ENCODE results near the gene PRPS1L1. TPM values are rescaled to one million over a fixed set of nuclear protein-coding genes. Genes with fewer than 3 reads are reported as not detected.

Gene PRPS1L1
- total and polyA plus RNA-seq, 2 of the 8 experiments (the other 6 are each of a cell fraction or from before 2014, with no cell fraction given), result not detected

- Histone ChIP-seq H4K8ac (ENCODE audit: extremely low read depth, insufficient read depth, low read length) (no peak overlapping the region), H3K4ac (replicated peaks; ENCODE audit: insufficient read length, low read depth, low read length) (no peak overlapping the region), H2BK15ac (ENCODE audit: low read length) (no peak overlapping the region), H3K27me3 (replicated peaks in 1 of 4; ENCODE audit: control insufficient read depth in 3 of 4, extremely low read depth in 1 of 4, insufficient read depth in 3 of 4, low read length in 3 of 4) (no peaks in the 10 kb centered on the region), H3K9me3 (ENCODE audit: insufficient read depth in 2 of 2, low read depth in 1 of 2, low read length in 1 of 2) (no peaks in the 10 kb centered on the region), H2AK5ac (ENCODE audit: low read depth, low read length) (no peak overlapping the region), H2BK12ac (ENCODE audit: low read depth, low read length) (no peak overlapping the region), H3K18ac (ENCODE audit: extremely low read depth, low read length) (no peak overlapping the region), H3K4me3 (ENCODE audit: extremely low read depth in 1 of 4, insufficient read depth in 2 of 4, low read depth in 3 of 4, low read length in 4 of 4) (no peak overlapping the region), H3K79me2 (ENCODE audit: control insufficient read depth in 1 of 2, insufficient read depth in 2 of 2, low read length in 2 of 2) (no peaks in the 10 kb centered on the region), H3K27ac (ENCODE audit: low read depth, low read length) (no peak overlapping the region), H3K4me2 (ENCODE audit: insufficient read depth in 1 of 2, low read depth in 2 of 2, low read length in 2 of 2) (no peak overlapping the region), H3K4me1 (replicated peaks in 1 of 4; ENCODE audit: control insufficient read depth in 3 of 4, insufficient read depth in 4 of 4, low read length in 3 of 4) (no peaks in the 10 kb centered on the region), H3K23ac (ENCODE audit: insufficient read length) (no peak overlapping the region), H3K14ac (ENCODE audit: insufficient read length) (no peak overlapping the region), H3K9ac (replicated peaks in 1 of 4; ENCODE audit: extremely low read depth in 1 of 4, low read depth in 3 of 4, low read length in 3 of 4) (no peak overlapping the region), H3K79me1 (ENCODE audit: low read depth, low read length) (no peaks in the 10 kb centered on the region), H4K91ac (replicated peaks; ENCODE audit: insufficient read length, low read length) (no peak overlapping the region), H2AFZ (ENCODE audit: low read length) (no peak overlapping the region), H3K36me3 (ENCODE audit: control insufficient read depth in 2 of 4, insufficient read depth in 4 of 4, low read length in 3 of 4) (no peaks in the 10 kb centered on the region), H2BK5ac (ENCODE audit: low read depth, low read length) (no peak overlapping the region), H4K20me1 (replicated peaks in 1 of 2; ENCODE audit: control insufficient read depth in 1 of 2, insufficient read depth in 2 of 2, low read length in 2 of 2) (no peaks in the 10 kb centered on the region), H2BK20ac (ENCODE audit: low read length) (no peak overlapping the region), H3K56ac (replicated peaks; ENCODE audit: insufficient read length, low read depth, low read length) (no peak overlapping the region), H2BK120ac (replicated peaks; ENCODE audit: low read depth, low read length) (no peak overlapping the region), H4K5ac (ENCODE audit: insufficient read length, low read depth, low read length) (no peak overlapping the region), H3K23me2 (ENCODE audit: low read depth, low read length) (no peaks in the 10 kb centered on the region)
- no peak for TF ChIP-seq TEAD4 (IDR thresholded peaks at IDR 0.05; ENCODE audit: low read depth, low read length)
- TF ChIP-seq MAFK (IDR thresholded peaks at IDR 0.05; ENCODE audit: low read depth, low read length), result no peak
- no peak for TF ChIP-seq TCF12 (IDR thresholded peaks at IDR 0.05; ENCODE audit: low read depth, low read length)
- no peak for TF ChIP-seq USF2 (IDR thresholded peaks at IDR 0.05; ENCODE audit: low read length)
- no peak for TF ChIP-seq GTF2F1 (IDR thresholded peaks at IDR 0.05; ENCODE audit: borderline replicate concordance, low read depth, low read length)
- no peak for TF ChIP-seq BACH1 (IDR thresholded peaks at IDR 0.05; ENCODE audit: low read length)
- TF ChIP-seq SRF (IDR thresholded peaks at IDR 0.05; ENCODE audit: low read depth, low read length), result no peak
- no peak for TF ChIP-seq EP300 (IDR thresholded peaks at IDR 0.05; ENCODE audit: borderline replicate concordance in 1 of 2, low read depth in 2 of 2, low read length in 2 of 2)
- TF ChIP-seq SUZ12 (IDR thresholded peaks at IDR 0.05; ENCODE audit: low read length), result no peak
- no peak for TF ChIP-seq TAF1 (IDR thresholded peaks at IDR 0.05; ENCODE audit: low read depth, low read length)
- TF ChIP-seq YY1 (IDR thresholded peaks at IDR 0.05; ENCODE audit: low read depth, low read length), result no peak
- FAIRE-seq (no peak), DNase-seq (ENCODE audit: low read depth in 1 of 2, low spot score in 2 of 2) (no peak)
- CTCF ChIA-PET (ENCODE audit: partially characterized antibody), result no interaction called here
- POLR2A ChIA-PET (ENCODE audit: partially characterized antibody), result no interaction called here
Measured at GRCh38 chr7:18041191-18041590, 13.5 kb upstream of the PRPS1L1 start.
